ENCODE measurements around the gene NKPD1.

- TF ChIP-seq POLR2A (IDR thresholded peaks at IDR 0.05; ENCODE audit: low read depth, low read length): no peak
- no peak for TF ChIP-seq POLR2AphosphoS5 (IDR thresholded peaks at IDR 0.05; ENCODE audit: low read depth, low read length)
- TF ChIP-seq TAF1 (IDR thresholded peaks at IDR 0.05; ENCODE audit: low read depth, low read length): no peak
- no peak for TF ChIP-seq SPI1 (IDR thresholded peaks at IDR 0.05; ENCODE audit: low read depth, low read length)
These were observed 39.8 kb upstream of the NKPD1 start for GRCh38 chr19:45200568-45200967.

Measured in GM12891 (cell line).